Activated CD8-positive, alpha-beta T cell treated with anti-CD3 and anti-CD28 coated beads for 36 hours (primary cell): Measurements from ENCODE around the gene NEUROD6. TPM values are rescaled to one million over a fixed set of nuclear protein-coding genes. Genes with fewer than 3 reads are reported as not detected.
A peak's percentile ranks its signal among the peaks of the same experiment; 100 is the strongest.

ENCODE experiments used
- ATAC-seq: fragments of 200-7000 bp; cut with Tn5 transposase; one replicate; pipeline ENCODE4 v1.10.0; 2021; ENCODE audit warnings: mild to moderate bottlenecking, moderate library complexity
- CTCF ChIA-PET: fragments of 350-600 bp; sonication (Branson Sonifier 250); formaldehyde crosslinking; loops from one replicate; lab custom pipeline; 2021; ENCODE audit warnings: antibody characterized with exemption; lab: Charles Lee
- POLR2A ChIA-PET: fragments of 350-600 bp; sonication (Branson Sonifier 250); formaldehyde crosslinking; loops from one replicate; lab custom pipeline; 2021; ENCODE audit warnings: antibody characterized with exemption; lab: Charles Lee
- DNase-seq: peaks from one replicate; pipeline ENCODE4 v3.0.0-alpha.2; 2020
- H3K27ac Mint-ChIP-seq: one replicate; pipeline ENCODE4 v1.8.0; 2021; ENCODE audit warnings: mild to moderate bottlenecking, mixed read lengths
- H3K27me3 Mint-ChIP-seq: one replicate; pipeline ENCODE4 v1.8.0; 2021; ENCODE audit warnings: mixed read lengths
- H3K36me3 Mint-ChIP-seq: one replicate; pipeline ENCODE4 v1.8.0; 2021; ENCODE audit warnings: low read depth, mixed read lengths
- H3K4me1 Mint-ChIP-seq: one replicate; pipeline ENCODE4 v1.8.0; 2021; ENCODE audit warnings: low read depth, mixed read lengths
- H3K4me3 Mint-ChIP-seq: one replicate; pipeline ENCODE4 v1.8.0; 2021; ENCODE audit warnings: mild to moderate bottlenecking, moderate library complexity, mixed read lengths
- H3K9me3 Mint-ChIP-seq: one replicate; pipeline ENCODE4 v1.8.0; 2021; ENCODE audit warnings: mixed read lengths
- CTCF ChIP-seq: fragments of 200-600 bp; IDR thresholded peaks from one replicate; pipeline ENCODE4 v1.8.0; 2022; ENCODE audit warnings: antibody characterized with exemption, mild to moderate bottlenecking
- intact Hi-C: fragments of 100-400 bp; cut with micrococcal nuclease; formaldehyde crosslinking; loops from one replicate; pipeline ENCODE4 v1.10.0; 2022
- total RNA-seq, 2 experiments: library from RNA; stranded (reverse); gene quantifications; one replicate each; pipeline ENCODE4 v1.2.3, GENCODE V29; 2021

Gene NEUROD6
- total RNA-seq = not detected

GRCh38 chr7:31340603-31341002 is at the start of gene NEUROD6:
Gene NEUROD6, minus strand, starts transcription at chr7:31340726. Its CDS starts 1,458 bp downstream, at chr7:31339268.
- ATAC-seq (no peak), DNase-seq (no peak)
- Mint-ChIP-seq H3K36me3 (no peaks in the 10 kb centered on the region), H3K27me3 (peaks cover 10% of the 10 kb centered on the region), H3K4me3 (no peak within 1 kb of the TSS), H3K9me3 (no peaks in the 10 kb centered on the region), H3K4me1 (no peaks in the 10 kb centered on the region), H3K27ac (no peak within 1 kb of the TSS)
- intact Hi-C loops = no loop called here
- no peak for TF ChIP-seq CTCF
- ChIA-PET POLR2A (no interaction called here), CTCF (no interaction called here)

- peaks cover 2% of the 10 kb centered on the region for H3K9me3 Mint-ChIP-seq
- no peak for ATAC-seq
- no peak overlapping the region for H3K27ac Mint-ChIP-seq
- DNase-seq = no peak
- H3K27me3 Mint-ChIP-seq = no peaks in the 10 kb centered on the region
- TF ChIP-seq CTCF = no peak
- intact Hi-C loops = no loop called here
- no peak overlapping the region for H3K4me3 Mint-ChIP-seq
- CTCF ChIA-PET = no interaction called here
- no peaks in the 10 kb centered on the region for H3K36me3 Mint-ChIP-seq
- POLR2A ChIA-PET = interaction anchor here (0.7 kb wide), 1 partner anchor 14 kb away, joined by 4 read pairs; no protein-coding TSS in a partner anchor
- H3K4me1 Mint-ChIP-seq = no peaks in the 10 kb centered on the region
Measured at GRCh38 chr7:31384466-31384865, 43.9 kb upstream of the NEUROD6 start.

- Mint-ChIP-seq H3K27ac (no peak overlapping the region), H3K9me3 (peaks cover 2% of the 10 kb centered on the region), H3K36me3 (no peaks in the 10 kb centered on the region), H3K4me1 (no peaks in the 10 kb centered on the region), H3K4me3 (no peak overlapping the region), H3K27me3 (no peaks in the 10 kb centered on the region)
- intact Hi-C loops = no loop called here
- no peak for TF ChIP-seq CTCF
- POLR2A ChIA-PET = no interaction called here
- DNase-seq (no peak), ATAC-seq (no peak)
- CTCF ChIA-PET = interaction anchor here (0.8 kb wide), 1 partner anchor 9 kb away, joined by 4 read pairs; no protein-coding TSS in a partner anchor
Measured at GRCh38 chr7:31382722-31383121, 42.2 kb upstream of the NEUROD6 start.

GRCh38 chr7:31373337-31374289 is 33.1 kb upstream of the NEUROD6 start:
- Mint-ChIP-seq H3K4me1 (no peaks in the 10 kb centered on the region), H3K27me3 (peaks cover 1% of the 10 kb centered on the region), H3K4me3 (no peak overlapping the region), H3K9me3 (no peaks in the 10 kb centered on the region), H3K36me3 (no peaks in the 10 kb centered on the region), H3K27ac (no peak overlapping the region)
- no peak for ATAC-seq
- CTCF ChIA-PET = interaction anchor here (1.2 kb wide), 1 partner anchor 9 kb away, joined by 4 read pairs; no protein-coding TSS in a partner anchor
- intact Hi-C loops = no loop called here
- no peak for TF ChIP-seq CTCF
- DNase-seq = peak; percentile 16
- POLR2A ChIA-PET = no interaction called here
